HepG2 (cell line): ENCODE measurements around the gene IL22RA1.

Source experiments
- EHMT2 ChIP-seq: fragments of 200-600 bp; sonication (generic); IDR thresholded peaks from 2 replicates; pipeline ENCODE4 v1.7.0; 2017; ENCODE audit warnings: antibody characterized with exemption, low read depth, low read length, borderline replicate concordance
- ZNF615 ChIP-seq: sonication (generic); formaldehyde crosslinking; IDR thresholded peaks from 2 replicates; pipeline ENCODE4 v1.5.0; 2020; ENCODE audit warnings: mild to moderate bottlenecking, missing genetic modification reagents, borderline replicate concordance
- TF ChIP-seq, protein P1 (sequence below): IDR thresholded peaks from 2 replicates; pipeline ENCODE4 v1.6.1; 2018; ENCODE audit warnings: missing genetic modification reagents

DNA sequence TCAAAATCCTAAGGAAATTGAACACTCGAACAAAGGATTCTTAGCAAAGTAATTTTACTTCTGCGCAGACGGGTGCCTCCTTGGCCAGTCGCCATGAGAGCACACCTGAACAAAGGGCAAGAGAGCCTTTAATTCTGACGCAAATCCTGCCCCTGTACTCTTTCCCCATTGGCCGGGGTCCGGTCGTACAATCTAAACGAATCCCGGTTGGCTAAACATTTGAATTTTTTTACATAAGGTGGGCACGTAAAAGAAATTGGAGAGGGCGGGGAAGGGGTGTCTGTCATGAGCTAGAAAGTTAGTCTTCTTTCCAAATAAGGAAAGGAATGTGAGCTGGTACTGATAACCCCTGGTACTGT lies 8.2 kb upstream of the IL22RA1 start:
- TF ChIP-seq ZNF615, result no peak
- TF ChIP-seq EHMT2, result no peak
- TF ChIP-seq, protein P1, sequence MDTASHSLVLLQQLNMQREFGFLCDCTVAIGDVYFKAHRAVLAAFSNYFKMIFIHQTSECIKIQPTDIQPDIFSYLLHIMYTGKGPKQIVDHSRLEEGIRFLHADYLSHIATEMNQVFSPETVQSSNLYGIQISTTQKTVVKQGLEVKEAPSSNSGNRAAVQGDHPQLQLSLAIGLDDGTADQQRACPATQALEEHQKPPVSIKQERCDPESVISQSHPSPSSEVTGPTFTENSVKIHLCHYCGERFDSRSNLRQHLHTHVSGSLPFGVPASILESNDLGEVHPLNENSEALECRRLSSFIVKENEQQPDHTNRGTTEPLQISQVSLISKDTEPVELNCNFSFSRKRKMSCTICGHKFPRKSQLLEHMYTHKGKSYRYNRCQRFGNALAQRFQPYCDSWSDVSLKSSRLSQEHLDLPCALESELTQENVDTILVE (CRISPR knock-in tag), result no peak
